HepG2 (cell line): Measurements from ENCODE around the gene PAFAH1B2.

Experiments
- CTCF ChIP-seq: sonication (generic); formaldehyde crosslinking; IDR thresholded peaks from 2 replicates; pipeline ENCODE4 v1.5.0; 2020; ENCODE audit warnings: mild to moderate bottlenecking, missing genetic modification reagents, moderate library complexity
- HIVEP1 ChIP-seq: sonication (generic); formaldehyde crosslinking; IDR thresholded peaks from 2 replicates; pipeline ENCODE4 v1.4.0; 2020; ENCODE audit warnings: mild to moderate bottlenecking, missing genetic modification reagents
- POLR2A ChIP-seq, 2 experiments: IDR thresholded peaks; 2 replicates each; pipeline ENCODE4 v1.6.1; 2011; ENCODE audit warnings: low read depth in 2 of 2, low read length in 2 of 2, mild to moderate bottlenecking in 1 of 2, moderate library complexity in 1 of 2; ENCODE audit not compliant: insufficient read depth in 1 of 2
- ZNF20 ChIP-seq: sonication (generic); formaldehyde crosslinking; IDR thresholded peaks from 2 replicates; pipeline ENCODE4 v1.4.0; 2020; ENCODE audit warnings: mild to moderate bottlenecking, moderate library complexity, missing genetic modification reagents
- ZNF7 ChIP-seq: IDR thresholded peaks from 2 replicates; pipeline ENCODE4 v1.6.1; 2016; ENCODE audit warnings: missing biosample characterization, missing genetic modification reagents

- no peak for TF ChIP-seq POLR2A (IDR thresholded peaks at IDR 0.05; ENCODE audit: insufficient read depth in 1 of 2, low read depth in 2 of 2, low read length in 2 of 2)
- no peak for TF ChIP-seq HIVEP1
- no peak for TF ChIP-seq ZNF7
- no peak for TF ChIP-seq ZNF20 (CRISPR knock-in tag)
- TF ChIP-seq CTCF (CRISPR knock-in tag), result no peak
Measured at GRCh38 chr11:117126223-117126965, 17.7 kb upstream of the PAFAH1B2 start.
